Hepatocyte (in vitro differentiated cells): ENCODE results near the gene ECT2L. TPM values are rescaled to one million over a fixed set of nuclear protein-coding genes. Genes with fewer than 3 reads are reported as not detected.

Experiments used
- DNase-seq: peaks from one replicate; pipeline ENCODE4 v3.0.0-alpha.2; 2016; ENCODE audit warnings: low spot score
- H2AFZ ChIP-seq: fragments of 200-600 bp; sonication (generic); 2 replicates; pipeline ENCODE4 v1.6.0; 2016; ENCODE audit warnings: antibody characterized with exemption, mild to moderate bottlenecking
- H3K27ac ChIP-seq: fragments of 200-600 bp; sonication (generic); 2 replicates; pipeline ENCODE4 v1.5.1; 2016; ENCODE audit warnings: mild to moderate bottlenecking
- H3K27me3 ChIP-seq: fragments of 200-600 bp; sonication (generic); 2 replicates; pipeline ENCODE4 v1.6.1; 2016
- H3K36me3 ChIP-seq: fragments of 200-600 bp; sonication (generic); replicated peaks from 2 replicates; pipeline ENCODE4 v1.5.1; 2016; ENCODE audit warnings: low read depth; ENCODE audit not compliant: insufficient read depth
- H3K4me1 ChIP-seq: fragments of 200-600 bp; sonication (generic); 2 replicates; pipeline ENCODE4 v1.5.1; 2016; ENCODE audit warnings: mild to moderate bottlenecking, moderate library complexity; ENCODE audit not compliant: insufficient read depth
- H3K4me2 ChIP-seq: fragments of 200-600 bp; sonication (generic); 2 replicates; pipeline ENCODE4 v1.6.0; 2016
- H3K4me3 ChIP-seq: fragments of 200-600 bp; sonication (generic); 2 replicates; pipeline ENCODE4 v1.5.1; 2016; ENCODE audit warnings: mild to moderate bottlenecking
- H3K79me2 ChIP-seq: fragments of 200-600 bp; sonication (generic); 2 replicates; pipeline ENCODE4 v1.6.0; 2017; ENCODE audit warnings: mild to moderate bottlenecking
- H3K9me2 ChIP-seq: fragments of 200-600 bp; sonication (generic); replicated peaks from 2 replicates; pipeline ENCODE4 v1.6.0; 2017; ENCODE audit warnings: mild to moderate bottlenecking; ENCODE audit not compliant: insufficient read depth
- H3K9me3 ChIP-seq: fragments of 200-600 bp; sonication (generic); 2 replicates; pipeline ENCODE4 v1.5.1; 2016; ENCODE audit warnings: low read depth, mild to moderate bottlenecking
- H4K20me1 ChIP-seq: fragments of 200-600 bp; sonication (generic); 2 replicates; pipeline ENCODE4 v1.6.0; 2016; ENCODE audit warnings: mild to moderate bottlenecking; ENCODE audit not compliant: insufficient read depth, poor library complexity, severe bottlenecking
- CTCF ChIP-seq: fragments of 200-600 bp; sonication (generic); IDR thresholded peaks from 2 replicates; pipeline ENCODE4 v1.5.1; 2016; ENCODE audit warnings: antibody characterized with exemption, mild to moderate bottlenecking; ENCODE audit not compliant: poor library complexity
- EZH2 ChIP-seq: fragments of 200-600 bp; sonication (generic); IDR thresholded peaks from 2 replicates; pipeline ENCODE4 v1.6.1; 2016; ENCODE audit warnings: antibody characterized with exemption, mild to moderate bottlenecking, borderline replicate concordance
- EZH2phosphoT487 ChIP-seq: fragments of 200-600 bp; sonication (generic); IDR thresholded peaks from one replicate; pipeline ENCODE4 v1.6.1; 2018; ENCODE audit warnings: antibody characterized with exemption, mild to moderate bottlenecking, low read depth, moderate library complexity; ENCODE audit not compliant: unreplicated experiment, severe bottlenecking
- WGBS: methylation state at CpG from one replicate; pipeline ENCODE4 v1.1.6; 2016; ENCODE audit warnings: low lambda C conversion rate; ENCODE audit errors: missing lambda C conversion rate; 5-methylcytosine and 5-hydroxymethylcytosine counted together
- polyA plus RNA-seq: library from polyadenylated mRNA; unstranded; fragments of >200 nt; fragmentation: Nextera tagmentation; extraction: Ambion mirVana; gene quantifications from 2 replicates; pipeline ENCODE4 v1.2.1, GENCODE V29; 2016
- total RNA-seq: library from RNA; depleted of rRNA; stranded (reverse); fragments of >200 nt; gene quantifications from 2 replicates; pipeline ENCODE4 v1.2.3, GENCODE V29; 2014

Gene ECT2L
- total and polyA plus RNA-seq, 2 experiments from 2014 or later: not detected

GRCh38 chr6:138818496-138819194 lies 22.8 kb downstream of the ECT2L start:
- no peak overlapping the region for H3K4me3 ChIP-seq
- no peak for DNase-seq
- no peak for TF ChIP-seq EZH2phosphoT487
- TF ChIP-seq CTCF: no peak
- no peak for TF ChIP-seq EZH2
- H4K20me1 ChIP-seq: no peaks in the 10 kb centered on the region
- H3K4me2 ChIP-seq: peak overlapping the region; percentile 31
- peak overlapping the region; percentile 95 for H3K27ac ChIP-seq
- H3K27me3 ChIP-seq: no peaks in the 10 kb centered on the region
- H3K4me1 ChIP-seq: peaks cover 13% of the 10 kb centered on the region
- no peaks in the 10 kb centered on the region for H3K79me2 ChIP-seq
- 77% methylated on average over 10 of the region's 10 CpGs for WGBS
- H3K36me3 ChIP-seq: no peaks in the 10 kb centered on the region
- no peaks in the 10 kb centered on the region for H3K9me2 ChIP-seq
- no peaks in the 10 kb centered on the region for H3K9me3 ChIP-seq
- H2AFZ ChIP-seq: no peak overlapping the region

- DNase-seq: no peak
- Histone ChIP-seq H3K9me2 (no peaks in the 10 kb centered on the region), H3K27ac (no peak overlapping the region), H3K27me3 (no peaks in the 10 kb centered on the region), H3K36me3 (no peaks in the 10 kb centered on the region), H3K4me2 (no peak overlapping the region), H3K79me2 (no peaks in the 10 kb centered on the region), H3K4me1 (peaks cover 7% of the 10 kb centered on the region), H3K9me3 (no peaks in the 10 kb centered on the region), H2AFZ (no peak overlapping the region), H3K4me3 (no peak overlapping the region), H4K20me1 (no peaks in the 10 kb centered on the region)
- WGBS: 93% methylated on average over 4 of the region's 4 CpGs
- TF ChIP-seq EZH2 (no peak), EZH2phosphoT487 (no peak), CTCF (no peak)
These were observed 25.6 kb downstream of the ECT2L start for GRCh38 chr6:138821519-138821918.

DNA sequence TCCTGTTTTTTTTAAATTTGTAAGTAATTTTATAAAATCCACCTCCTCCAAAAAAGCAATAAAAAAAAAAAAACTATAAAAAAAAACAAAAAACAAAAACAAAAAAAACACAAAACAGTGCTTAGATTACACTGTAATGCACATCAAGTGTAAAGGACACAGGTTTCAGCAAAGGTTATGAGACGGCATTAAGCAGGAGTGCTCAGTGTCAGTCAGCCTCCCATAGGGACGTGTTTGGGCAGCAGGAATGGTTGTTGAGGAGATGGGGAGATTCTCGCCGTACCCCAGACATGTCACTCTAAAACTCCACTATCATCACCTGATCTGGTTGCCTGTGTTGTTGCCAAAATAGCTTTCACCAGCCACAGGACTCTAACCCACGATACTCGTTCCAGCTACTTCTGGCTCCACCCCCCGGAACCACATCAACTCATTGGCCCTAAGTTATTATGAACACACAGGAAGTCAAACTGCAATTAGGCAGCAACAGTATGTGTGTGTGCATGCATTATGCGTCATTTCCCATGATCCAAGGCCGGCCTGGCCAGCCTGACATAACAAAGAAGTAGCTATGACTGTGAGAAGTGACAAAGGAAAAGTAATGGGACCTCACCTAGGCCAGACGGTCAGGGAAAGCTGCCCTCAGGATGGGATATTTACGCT lies 28.7 kb downstream of the ECT2L start:
- TF ChIP-seq EZH2phosphoT487 (no peak), EZH2 (no peak), CTCF (no peak)
- H3K79me2 ChIP-seq: no peaks in the 10 kb centered on the region
- H3K36me3 ChIP-seq: no peaks in the 10 kb centered on the region
- H4K20me1 ChIP-seq: no peaks in the 10 kb centered on the region
- WGBS: 88% methylated on average over 11 of the region's 11 CpGs
- no peak overlapping the region for H3K27ac ChIP-seq
- H3K27me3 ChIP-seq: no peaks in the 10 kb centered on the region
- H3K9me3 ChIP-seq: no peaks in the 10 kb centered on the region
- H3K4me1 ChIP-seq: no peaks in the 10 kb centered on the region
- no peak overlapping the region for H3K4me2 ChIP-seq
- no peak for DNase-seq
- no peaks in the 10 kb centered on the region for H3K9me2 ChIP-seq
- no peak overlapping the region for H2AFZ ChIP-seq
- no peak overlapping the region for H3K4me3 ChIP-seq
